NCI-H2029 (cell line): ENCODE data around the gene FGD4.
"Not testable (repeated sequence)": the region's sequence is repeated elsewhere in the genome, so short reads cannot be mapped to it uniquely, and the experiment has no call there.

Experiments
- DNase-seq: peaks from one replicate; lab custom pipeline; 2025; lab: John Stamatoyannopoulos, UW

FGD4 gene

GRCh38 chr12:32522331-32523221 is 123.2 kb downstream of the FGD4 start:
- DNase-seq = no peak

GRCh38 chr12:32525802-32526201 is 126.4 kb downstream of the FGD4 start:
- not testable (repeated sequence) for DNase-seq

- DNase-seq = not testable (repeated sequence)
Measured at GRCh38 chr12:32526343-32526742, 127.0 kb downstream of the FGD4 start.

- DNase-seq = no peak
Measured at GRCh38 chr12:32532422-32532821, 133.1 kb downstream of the FGD4 start.

- DNase-seq = no peak
Measured at GRCh38 chr12:32532951-32533350, 133.6 kb downstream of the FGD4 start.

- not testable (repeated sequence) for DNase-seq
Measured at GRCh38 chr12:32533506-32533905, 134.1 kb downstream of the FGD4 start.

- no peak for DNase-seq
Measured at GRCh38 chr12:32533971-32534590, 134.7 kb downstream of the FGD4 start.

- no peak for DNase-seq
Measured at GRCh38 chr12:32534698-32535097, 135.3 kb downstream of the FGD4 start.

GRCh38 chr12:32535288-32535999 is 136.1 kb downstream of the FGD4 start:
- DNase-seq = peak; percentile 93

- DNase-seq = no peak
Measured at GRCh38 chr12:32536000-32536345, 136.6 kb downstream of the FGD4 start.

- DNase-seq = no peak
Measured at GRCh38 chr12:32541754-32542374, 142.5 kb downstream of the FGD4 start.

- no peak for DNase-seq
Measured at GRCh38 chr12:32542428-32543229, 143.3 kb downstream of the FGD4 start.

- DNase-seq = no peak
Measured at GRCh38 chr12:32544893-32545292, 145.5 kb downstream of the FGD4 start.

GRCh38 chr12:32545413-32545980 is 146.1 kb downstream of the FGD4 start:
- no peak for DNase-seq

GRCh38 chr12:32546272-32546671 is 146.9 kb downstream of the FGD4 start:
- DNase-seq = no peak

- DNase-seq = no peak
Measured at GRCh38 chr12:32548691-32549281, 149.4 kb downstream of the FGD4 start.

- DNase-seq = no peak
Measured at GRCh38 chr12:32549675-32550079, 150.3 kb downstream of the FGD4 start.

GRCh38 chr12:32551058-32551457 is 151.7 kb downstream of the FGD4 start:
- DNase-seq = no peak

GRCh38 chr12:32558903-32559302 is 159.5 kb downstream of the FGD4 start:
- no peak for DNase-seq

GRCh38 chr12:32559434-32559833 is 160.1 kb downstream of the FGD4 start:
- no peak for DNase-seq

- DNase-seq = no peak
Measured at GRCh38 chr12:32560520-32560919, 161.2 kb downstream of the FGD4 start.
